Stomach smooth muscle (tissue), 2 donors: ENCODE data around the gene ZNF281.

ENCODE experiments used
- H3K27ac ChIP-seq: one replicate; pipeline ENCODE4 v1.7.0; 2013; ENCODE audit warnings: mild to moderate bottlenecking, low read length, inconsistent platforms
- H3K27me3 ChIP-seq, 2 donors: one replicate each; pipeline ENCODE4 v1.7.0; 2013; ENCODE audit warnings: low read length in 2 of 2; ENCODE audit not compliant: insufficient read depth in 2 of 2, control insufficient read depth in 1 of 2
- H3K36me3 ChIP-seq, 2 donors: one replicate each; pipeline ENCODE4 v1.7.0; 2013; ENCODE audit warnings: low read length in 2 of 2; ENCODE audit not compliant: control insufficient read depth in 2 of 2, insufficient read depth in 2 of 2
- H3K4me1 ChIP-seq: one replicate; pipeline ENCODE4 v1.7.0; 2013; ENCODE audit warnings: low read length; ENCODE audit not compliant: control insufficient read depth, insufficient read depth
- H3K4me3 ChIP-seq, 2 donors: one replicate each; pipeline ENCODE4 v1.7.0; 2013; ENCODE audit warnings: low read length in 2 of 2
- H3K9ac ChIP-seq, 2 donors: one replicate each; pipeline ENCODE4 v1.7.0; 2013; ENCODE audit warnings: low read length in 2 of 2, mild to moderate bottlenecking in 1 of 2
- H3K9me3 ChIP-seq, 2 donors: one replicate each; pipeline ENCODE4 v1.7.0; 2013; ENCODE audit warnings: low read length in 2 of 2; ENCODE audit not compliant: control insufficient read depth in 2 of 2
- donor health status: healthy.
- donor health status: Pancreatic carcinoma.

ZNF281 gene

GRCh38 chr1:200373811-200374231 is 36.0 kb downstream of the ZNF281 start:
- Histone ChIP-seq H3K27me3 (no peaks in the 10 kb centered on the region), H3K4me3 (no peak overlapping the region), H3K9me3 (no peaks in the 10 kb centered on the region), H3K9ac (no peak overlapping the region), H3K36me3 (no peaks in the 10 kb centered on the region), H3K4me1 (peaks cover 2% of the 10 kb centered on the region), H3K27ac (no peak overlapping the region)

GRCh38 chr1:200372885-200373181 is 37.0 kb downstream of the ZNF281 start:
- no peak overlapping the region for H3K9ac ChIP-seq
- H3K36me3 ChIP-seq: no peaks in the 10 kb centered on the region
- H3K4me3 ChIP-seq: no peak overlapping the region
- no peaks in the 10 kb centered on the region for H3K9me3 ChIP-seq
- H3K27ac ChIP-seq: no peak overlapping the region
- H3K27me3 ChIP-seq: no peaks in the 10 kb centered on the region
- peaks cover 2% of the 10 kb centered on the region for H3K4me1 ChIP-seq

- Histone ChIP-seq H3K9me3 (no peaks in the 10 kb centered on the region), H3K4me3 (no peak overlapping the region), H3K27me3 (no peaks in the 10 kb centered on the region), H3K9ac (no peak overlapping the region), H3K36me3 (no peaks in the 10 kb centered on the region), H3K27ac (no peak overlapping the region), H3K4me1 (peaks cover 2% of the 10 kb centered on the region)
These were observed 37.5 kb downstream of the ZNF281 start for GRCh38 chr1:200372095-200372884.

GRCh38 chr1:200369706-200370105 is 40.1 kb downstream of the ZNF281 start:
- Histone ChIP-seq H3K36me3 (no peaks in the 10 kb centered on the region), H3K9ac (no peak overlapping the region), H3K27me3 (no peaks in the 10 kb centered on the region), H3K4me1 (peaks cover 2% of the 10 kb centered on the region), H3K9me3 (no peaks in the 10 kb centered on the region), H3K27ac (no peak overlapping the region), H3K4me3 (no peak overlapping the region)

- Histone ChIP-seq H3K27me3 (no peaks in the 10 kb centered on the region), H3K9ac (no peak overlapping the region), H3K36me3 (no peaks in the 10 kb centered on the region), H3K4me3 (no peak overlapping the region), H3K4me1 (peaks cover 2% of the 10 kb centered on the region), H3K9me3 (no peaks in the 10 kb centered on the region), H3K27ac (no peak overlapping the region)
These were observed 40.7 kb downstream of the ZNF281 start for GRCh38 chr1:200369131-200369530.

GRCh38 chr1:200368556-200368955 is 41.3 kb downstream of the ZNF281 start:
- no peaks in the 10 kb centered on the region for H3K36me3 ChIP-seq
- H3K4me3 ChIP-seq: no peak overlapping the region
- no peak overlapping the region for H3K9ac ChIP-seq
- no peak overlapping the region for H3K27ac ChIP-seq
- no peaks in the 10 kb centered on the region for H3K9me3 ChIP-seq
- no peaks in the 10 kb centered on the region for H3K27me3 ChIP-seq
- peaks cover 2% of the 10 kb centered on the region for H3K4me1 ChIP-seq

- Histone ChIP-seq H3K36me3 (no peaks in the 10 kb centered on the region), H3K27ac (no peak overlapping the region)
These were observed 41.8 kb downstream of the ZNF281 start for GRCh38 chr1:200367841-200368534.

GRCh38 chr1:200366577-200367253 is 43.1 kb downstream of the ZNF281 start:
- Histone ChIP-seq H3K9me3 (no peaks in the 10 kb centered on the region), H3K4me3 (no peak overlapping the region), H3K36me3 (no peaks in the 10 kb centered on the region), H3K9ac (no peak overlapping the region), H3K27me3 (no peaks in the 10 kb centered on the region), H3K4me1 (peaks cover 2% of the 10 kb centered on the region), H3K27ac (no peak overlapping the region)

More at GRCh38 chr1:200367841-200368534, 41.8 kb downstream of the ZNF281 start:
- H3K4me1 ChIP-seq: peaks cover 2% of the 10 kb centered on the region
- H3K27me3 ChIP-seq: no peaks in the 10 kb centered on the region
- no peaks in the 10 kb centered on the region for H3K9me3 ChIP-seq
- no peak overlapping the region for H3K4me3 ChIP-seq
- H3K9ac ChIP-seq: no peak overlapping the region

GRCh38 chr1:200365897-200366426 is 43.9 kb downstream of the ZNF281 start:
- no peaks in the 10 kb centered on the region for H3K27me3 ChIP-seq
- peaks cover 2% of the 10 kb centered on the region for H3K4me1 ChIP-seq
- no peak overlapping the region for H3K9ac ChIP-seq
- no peaks in the 10 kb centered on the region for H3K36me3 ChIP-seq
- H3K9me3 ChIP-seq: no peaks in the 10 kb centered on the region
- no peak overlapping the region for H3K27ac ChIP-seq
- H3K4me3 ChIP-seq: no peak overlapping the region

GRCh38 chr1:200364831-200365230 is 45.0 kb downstream of the ZNF281 start:
- H3K27ac ChIP-seq: no peak overlapping the region

More at GRCh38 chr1:200364831-200365230, 45.0 kb downstream of the ZNF281 start:
- H3K9ac ChIP-seq: no peak overlapping the region
- no peaks in the 10 kb centered on the region for H3K9me3 ChIP-seq
- no peak overlapping the region for H3K4me3 ChIP-seq
- H3K27me3 ChIP-seq: no peaks in the 10 kb centered on the region
- H3K4me1 ChIP-seq: peaks cover 2% of the 10 kb centered on the region
- no peaks in the 10 kb centered on the region for H3K36me3 ChIP-seq
